ENCODE data around the gene GGT1.
"Not testable (repeated sequence)": the region's sequence is repeated elsewhere in the genome, so short reads cannot be mapped to it uniquely, and the experiment has no call there.

Gene GGT1

GRCh38 chr22:24599958-24600715 lies 2.9 kb upstream of the GGT1 start:
- not testable (repeated sequence) for DNase-seq

GRCh38 chr22:24601217-24602104 lies 1.5 kb upstream of the GGT1 start:
- DNase-seq: peak in 1 of 2 experiments; percentile 29

GRCh38 chr22:24602105-24602749 lies 766 bp upstream of the GGT1 start:
- DNase-seq: not testable (repeated sequence)

- DNase-seq: not testable (repeated sequence)
Observed at GRCh38 chr22:24603770-24604629, 1.0 kb downstream of the GGT1 start.

- not testable (repeated sequence) for DNase-seq
Observed at GRCh38 chr22:24606340-24606739, 3.3 kb downstream of the GGT1 start.

GRCh38 chr22:24607429-24607983 lies 4.5 kb downstream of the GGT1 start:
- not testable (repeated sequence) for DNase-seq

- DNase-seq: not testable (repeated sequence)
Observed at GRCh38 chr22:24608327-24608726, 5.3 kb downstream of the GGT1 start.

GRCh38 chr22:24609888-24610287 lies 6.9 kb downstream of the GGT1 start:
- not testable (repeated sequence) for DNase-seq

GRCh38 chr22:24614794-24615193 lies 11.8 kb downstream of the GGT1 start:
- DNase-seq: not testable (repeated sequence)

- not testable (repeated sequence) for DNase-seq
Observed at GRCh38 chr22:24621244-24621643, 18.3 kb downstream of the GGT1 start.

- not testable (repeated sequence) for DNase-seq
Observed at GRCh38 chr22:24622596-24622995, 19.6 kb downstream of the GGT1 start.

GRCh38 chr22:24627911-24628310 lies 24.9 kb downstream of the GGT1 start:
- DNase-seq: not testable (repeated sequence)

GRCh38 chr22:24629069-24629468 lies 26.1 kb downstream of the GGT1 start:
- not testable (repeated sequence) for DNase-seq

GRCh38 chr22:24630812-24631427 lies 27.9 kb downstream of the GGT1 start:
- DNase-seq: not testable (repeated sequence)

GRCh38 chr22:24631430-24632122 lies 28.6 kb downstream of the GGT1 start:
- DNase-seq: not testable (repeated sequence)

- not testable (repeated sequence) for DNase-seq
Observed at GRCh38 chr22:24632642-24633041, 29.6 kb downstream of the GGT1 start.

- DNase-seq: not testable (repeated sequence)
Observed at GRCh38 chr22:24633231-24634023, 30.4 kb downstream of the GGT1 start.

GRCh38 chr22:24634776-24635389 lies 31.9 kb downstream of the GGT1 start:
- not testable (repeated sequence) for DNase-seq

- not testable (repeated sequence) for DNase-seq
Observed at GRCh38 chr22:24636513-24636912, 33.5 kb downstream of the GGT1 start.

Data from NCI-H446 (cell line).